IMR-90 (cell line): ENCODE data around the gene GTF2F2. TPM values are rescaled to one million over a fixed set of nuclear protein-coding genes. Genes with fewer than 3 reads are reported as not detected.

ENCODE experiments used
- ATAC-seq: fragments of 200-7000 bp; cut with Tn5 transposase; 2 replicates; pipeline ENCODE4 v1.9.1; 2020; ENCODE audit warnings: low read depth, mild to moderate bottlenecking, moderate library complexity
- BruUV-seq: library from RNA; stranded (reverse); fragments of 400-500 nt; replicated peaks from 2 replicates; lab custom pipeline; 2021; lab: Mats Ljungman, UMichigan
- CTCF ChIA-PET: fragments of 300-600 bp; formaldehyde crosslinking; extraction: SDS; loops from one replicate; lab custom pipeline; 2021; ENCODE audit warnings: antibody characterized with exemption; lab: Yijun Ruan, JAX
- POLR2A ChIA-PET: fragments of 300-600 bp; sonication (Branson Sonifier 250); formaldehyde crosslinking; loops from one replicate; lab custom pipeline; 2022; ENCODE audit warnings: antibody characterized with exemption; ENCODE audit not compliant: unreplicated experiment; lab: Charles Lee
- DNase-seq: peaks from one replicate; pipeline ENCODE4 v3.0.0; 2013
- H2AFZ ChIP-seq: replicated peaks from 2 replicates; pipeline ENCODE3; 2013; ENCODE audit warnings: low read length, mild to moderate bottlenecking; ENCODE audit not compliant: poor library complexity
- H2AK5ac ChIP-seq: 2 replicates; pipeline ENCODE4 v1.6.1; 2013; ENCODE audit warnings: low read depth, low read length, inconsistent platforms
- H2AK9ac ChIP-seq: replicated peaks from 2 replicates; pipeline ENCODE3; 2013; ENCODE audit warnings: mild to moderate bottlenecking, low read depth, low read length, moderate library complexity; ENCODE audit not compliant: poor library complexity
- H2BK120ac ChIP-seq: 2 replicates; pipeline ENCODE4 v1.6.1; 2013; ENCODE audit warnings: low read depth, low read length, inconsistent platforms
- H2BK15ac ChIP-seq: 3 replicates; pipeline ENCODE4 v1.6.1; 2013; ENCODE audit warnings: low read depth, low read length, inconsistent platforms
- H2BK20ac ChIP-seq: 2 replicates; pipeline ENCODE4 v1.6.1; 2013; ENCODE audit warnings: low read depth, mild to moderate bottlenecking, inconsistent platforms, low read length, moderate library complexity
- H2BK5ac ChIP-seq: 2 replicates; pipeline ENCODE4 v1.6.1; 2013; ENCODE audit warnings: mild to moderate bottlenecking, low read depth, low read length, inconsistent platforms; ENCODE audit not compliant: poor library complexity, severe bottlenecking
- H3K14ac ChIP-seq: replicated peaks from 2 replicates; pipeline ENCODE4 v1.6.1; 2013; ENCODE audit warnings: low read depth, low read length, inconsistent platforms
- H3K18ac ChIP-seq: 2 replicates; pipeline ENCODE4 v1.6.1; 2013; ENCODE audit warnings: low read depth, low read length, control low read depth
- H3K23ac ChIP-seq: 2 replicates; pipeline ENCODE4 v1.6.1; 2013; ENCODE audit warnings: low read depth, low read length, inconsistent platforms
- H3K27ac ChIP-seq: 2 replicates; pipeline ENCODE4 v1.5.1; 2013; ENCODE audit warnings: mild to moderate bottlenecking, control low read depth, low read length; ENCODE audit not compliant: insufficient read depth
- H3K27me3 ChIP-seq: 2 replicates; pipeline ENCODE4 v1.6.1; 2013; ENCODE audit warnings: low read length; ENCODE audit not compliant: control insufficient read depth, insufficient read depth
- H3K36me3 ChIP-seq: 2 replicates; pipeline ENCODE4 v1.6.1; 2013; ENCODE audit warnings: low read length, mixed read lengths; ENCODE audit not compliant: control insufficient read depth, insufficient read depth
- H3K4ac ChIP-seq: 2 replicates; pipeline ENCODE4 v1.6.1; 2013; ENCODE audit warnings: low read depth, low read length, inconsistent platforms
- H3K4me1 ChIP-seq: 2 replicates; pipeline ENCODE4 v1.6.1; 2013; ENCODE audit warnings: low read length, mixed read lengths; ENCODE audit not compliant: control insufficient read depth, insufficient read depth
- H3K4me2 ChIP-seq: 2 replicates; pipeline ENCODE4 v1.6.1; 2013; ENCODE audit warnings: low read depth, mild to moderate bottlenecking, control low read depth, low read length, moderate library complexity
- H3K4me3 ChIP-seq: 2 replicates; pipeline ENCODE4 v1.5.1; 2013; ENCODE audit warnings: low read depth, mild to moderate bottlenecking, control low read depth, low read length, moderate library complexity; ENCODE audit not compliant: insufficient read depth
- H3K56ac ChIP-seq: 2 replicates; pipeline ENCODE4 v1.6.1; 2013; ENCODE audit warnings: low read length, inconsistent platforms; ENCODE audit not compliant: insufficient read depth; ENCODE audit errors: extremely low read depth
- H3K79me1 ChIP-seq, 2 experiments: 2 replicates each; pipeline ENCODE4 v1.6.1; 2013; ENCODE audit warnings: low read length in 2 of 2, inconsistent platforms in 1 of 2, low read depth in 1 of 2
- H3K9ac ChIP-seq: 2 replicates; pipeline ENCODE4 v1.6.1; 2013; ENCODE audit warnings: low read depth, low read length, control low read depth
- H3K9me1 ChIP-seq: 2 replicates; pipeline ENCODE4 v1.6.1; 2013; ENCODE audit warnings: low read length, inconsistent platforms; ENCODE audit not compliant: insufficient read depth
- H3K9me3 ChIP-seq: 2 replicates; pipeline ENCODE4 v1.6.1; 2013; ENCODE audit warnings: low read length; ENCODE audit not compliant: control insufficient read depth, insufficient read depth
- H4K20me1 ChIP-seq: 2 replicates; pipeline ENCODE4 v1.6.1; 2013; ENCODE audit warnings: low read length, inconsistent platforms; ENCODE audit not compliant: insufficient read depth
- H4K5ac ChIP-seq: 2 replicates; pipeline ENCODE4 v1.6.1; 2013; ENCODE audit warnings: mild to moderate bottlenecking, low read depth, low read length, control low read depth
- H4K8ac ChIP-seq, 2 experiments: 2 replicates each; pipeline ENCODE4 v1.6.1; 2013; ENCODE audit warnings: low read depth in 2 of 2, low read length in 2 of 2, control low read depth in 1 of 2, inconsistent platforms in 1 of 2
- H4K91ac ChIP-seq: 2 replicates; pipeline ENCODE4 v1.6.1; 2013; ENCODE audit warnings: low read depth, low read length, inconsistent platforms; ENCODE audit not compliant: insufficient read depth
- BHLHE40 ChIP-seq: fragments of 150-350 bp; IDR thresholded peaks from 2 replicates; pipeline ENCODE4 v1.6.1; 2016; ENCODE audit warnings: mild to moderate bottlenecking, low read depth, low read length
- CEBPB ChIP-seq: IDR thresholded peaks from 2 replicates; pipeline ENCODE4 v1.6.1; 2012; ENCODE audit warnings: low read depth, low read length, improper control_type of control experiment
- CHD1 ChIP-seq: IDR thresholded peaks from 2 replicates; pipeline ENCODE4 v1.6.1; 2012; ENCODE audit warnings: low read depth, low read length, improper control_type of control experiment
- CTCF ChIP-seq: conservative IDR thresholded peaks from 2 replicates; pipeline ENCODE4 v1.5.1; 2012; ENCODE audit warnings: mild to moderate bottlenecking, low read depth, low read length, improper control_type of control experiment
- ELK1 ChIP-seq: fragments of 150-350 bp; IDR thresholded peaks from 2 replicates; pipeline ENCODE4 v1.6.1; 2016; ENCODE audit warnings: low read depth, mild to moderate bottlenecking, low read length, moderate library complexity, borderline replicate concordance
- FOS ChIP-seq: fragments of 150-350 bp; IDR thresholded peaks from 2 replicates; pipeline ENCODE4 v1.6.1; 2016; ENCODE audit warnings: low read depth, low read length
- MAFK ChIP-seq: IDR thresholded peaks from 2 replicates; pipeline ENCODE4 v1.6.1; 2012; ENCODE audit warnings: low read depth, low read length, improper control_type of control experiment
- MAZ ChIP-seq: IDR thresholded peaks from 2 replicates; pipeline ENCODE4 v1.6.1; 2012; ENCODE audit warnings: low read depth, mild to moderate bottlenecking, low read length, improper control_type of control experiment, moderate library complexity, borderline replicate concordance
- MXI1 ChIP-seq: IDR thresholded peaks from 2 replicates; pipeline ENCODE4 v1.6.1; 2012; ENCODE audit warnings: low read depth, mild to moderate bottlenecking, low read length, moderate library complexity, borderline replicate concordance
- NFE2L2 ChIP-seq: fragments of 150-350 bp; IDR thresholded peaks from 2 replicates; pipeline ENCODE4 v1.6.1; 2016; ENCODE audit warnings: low read depth, mild to moderate bottlenecking, low read length
- POLR2A ChIP-seq: IDR thresholded peaks from 2 replicates; pipeline ENCODE4 v1.6.1; 2012; ENCODE audit warnings: mild to moderate bottlenecking, low read depth, low read length
- RAD21 ChIP-seq: IDR thresholded peaks from 2 replicates; pipeline ENCODE4 v1.6.1; 2012; ENCODE audit warnings: low read length, improper control_type of control experiment
- RCOR1 ChIP-seq: IDR thresholded peaks from 2 replicates; pipeline ENCODE4 v1.6.1; 2012; ENCODE audit warnings: mild to moderate bottlenecking, low read length, improper control_type of control experiment; ENCODE audit not compliant: insufficient replicate concordance
- RFX5 ChIP-seq: IDR thresholded peaks from 2 replicates; pipeline ENCODE4 v1.8.0; 2012; ENCODE audit warnings: low read depth, mild to moderate bottlenecking, low read length, moderate library complexity
- SMC3 ChIP-seq: fragments of 150-350 bp; IDR thresholded peaks from 2 replicates; pipeline ENCODE4 v1.6.1; 2016; ENCODE audit warnings: low read depth, mild to moderate bottlenecking, antibody characterized with exemption, low read length, moderate library complexity
- USF2 ChIP-seq: fragments of 150-350 bp; IDR thresholded peaks from 2 replicates; pipeline ENCODE4 v1.6.1; 2017; ENCODE audit warnings: mild to moderate bottlenecking, antibody characterized with exemption, low read length, low read depth
- dilution Hi-C: fragments of 300-500 bp; cut with HindIII; formaldehyde crosslinking; loops from one replicate; pipeline ENCODE4 v1.14.3; 2018; ENCODE audit warnings: low sequenced_read_pairs; ENCODE audit not compliant: unreplicated experiment
- in situ Hi-C: fragments of 300-500 bp; cut with MboI; formaldehyde crosslinking; loops from 3 replicates; pipeline ENCODE4 v1.14.3; 2019; ENCODE audit warnings: low sequenced_read_pairs, inconsistent platforms, mixed read lengths
- intact Hi-C: fragments of 100-400 bp; cut with micrococcal nuclease; formaldehyde crosslinking; loops from 2 replicates; pipeline ENCODE4 v1.10.0; 2022
- polyA plus RNA-seq, 3 experiments: library from polyadenylated mRNA; depleted of rRNA; stranded (reverse); fragments of >200 nt; gene quantifications; 2 replicates each; pipeline ENCODE4 v1.2.3, GENCODE V29; 2012; ENCODE audit warnings: low replicate concordance in 1 of 3
- total RNA-seq: library from RNA; depleted of rRNA; stranded (reverse); fragments of >200 nt; gene quantifications from 2 replicates; pipeline ENCODE4 v1.2.3, GENCODE V29; 2012

Gene GTF2F2
- total and polyA plus RNA-seq, 2 of the 4 experiments (the other 2 are of a cell fraction), result 16.5 to 21.0 TPM

GRCh38 chr13:45179428-45179827 lies 59.1 kb downstream of the GTF2F2 start:
- H3K14ac ChIP-seq, result peak overlapping the region; percentile 86
- peaks cover 27 to 51% of the 10 kb centered on the region in 2 experiments for H3K79me1 ChIP-seq
- no peak overlapping the region; the same call in 1 of the 2 replicates for H4K5ac ChIP-seq
- H2BK15ac ChIP-seq, result peak overlapping the region; percentile 17; the same call in 2 of the 3 replicates
- H3K4me2 ChIP-seq, result no peak overlapping the region
- H3K27me3 ChIP-seq, result no peaks in the 10 kb centered on the region
- in situ Hi-C loops (no loop called here), dilution Hi-C loops (no loop called here), intact Hi-C loops (no loop called here)
- peaks cover 8% of the 10 kb centered on the region for H3K9me1 ChIP-seq
- peak overlapping the region in 1 of 2 experiments; percentile 77; a peak in 1 of 4 replicates for H4K8ac ChIP-seq
- peak overlapping the region; percentile 53; the same call in 1 of the 2 replicates for H3K4ac ChIP-seq
- H3K18ac ChIP-seq, result peak overlapping the region; percentile 33; the same call in 1 of the 2 replicates
- no peak for ATAC-seq
- no peak overlapping the region for H2AK9ac ChIP-seq
- H3K9ac ChIP-seq, result no peak overlapping the region
- TF ChIP-seq NFE2L2 (no peak), RAD21 (no peak), SMC3 (no peak), USF2 (no peak), ELK1 (no peak), MAZ (no peak), RFX5 (no peak), RCOR1 (no peak), MXI1 (no peak), FOS (no peak), BHLHE40 (no peak), CHD1 (no peak), POLR2A (no peak), CEBPB (no peak), MAFK (no peak), CTCF (no peak)
- peak overlapping the region; percentile 87 for H2BK20ac ChIP-seq
- ChIA-PET CTCF (interaction anchor here (1.1 kb wide), 1 partner anchor 60 kb away, joined by 4 read pairs; no protein-coding TSS in a partner anchor), POLR2A (no interaction called here)
- peaks cover 6% of the 10 kb centered on the region for H3K4me1 ChIP-seq
- peaks cover 3% of the 10 kb centered on the region for H3K36me3 ChIP-seq
- H2BK120ac ChIP-seq, result peak overlapping the region; percentile 89
- peak overlapping the region; percentile 60; the same call in 1 of the 2 replicates for H2AK5ac ChIP-seq
- no peak overlapping the region for H2AFZ ChIP-seq
- BruUV-seq, result no TSS peak
- peak overlapping the region; percentile 84 for H2BK5ac ChIP-seq
- peak overlapping the region; percentile 67; the same call in 1 of the 2 replicates for H4K91ac ChIP-seq
- peak; percentile 63 for DNase-seq
- peak overlapping the region; percentile 57; the same call in 1 of the 2 replicates for H3K23ac ChIP-seq
- no peak overlapping the region for H3K4me3 ChIP-seq
- H4K20me1 ChIP-seq, result no peaks in the 10 kb centered on the region
- H3K27ac ChIP-seq, result peak overlapping the region; percentile 52; the same call in 1 of the 2 replicates
- H3K9me3 ChIP-seq, result no peaks in the 10 kb centered on the region
- no peak overlapping the region for H3K56ac ChIP-seq
